ENCODE data around the gene ZIC1.

- TF ChIP-seq, protein P1, sequence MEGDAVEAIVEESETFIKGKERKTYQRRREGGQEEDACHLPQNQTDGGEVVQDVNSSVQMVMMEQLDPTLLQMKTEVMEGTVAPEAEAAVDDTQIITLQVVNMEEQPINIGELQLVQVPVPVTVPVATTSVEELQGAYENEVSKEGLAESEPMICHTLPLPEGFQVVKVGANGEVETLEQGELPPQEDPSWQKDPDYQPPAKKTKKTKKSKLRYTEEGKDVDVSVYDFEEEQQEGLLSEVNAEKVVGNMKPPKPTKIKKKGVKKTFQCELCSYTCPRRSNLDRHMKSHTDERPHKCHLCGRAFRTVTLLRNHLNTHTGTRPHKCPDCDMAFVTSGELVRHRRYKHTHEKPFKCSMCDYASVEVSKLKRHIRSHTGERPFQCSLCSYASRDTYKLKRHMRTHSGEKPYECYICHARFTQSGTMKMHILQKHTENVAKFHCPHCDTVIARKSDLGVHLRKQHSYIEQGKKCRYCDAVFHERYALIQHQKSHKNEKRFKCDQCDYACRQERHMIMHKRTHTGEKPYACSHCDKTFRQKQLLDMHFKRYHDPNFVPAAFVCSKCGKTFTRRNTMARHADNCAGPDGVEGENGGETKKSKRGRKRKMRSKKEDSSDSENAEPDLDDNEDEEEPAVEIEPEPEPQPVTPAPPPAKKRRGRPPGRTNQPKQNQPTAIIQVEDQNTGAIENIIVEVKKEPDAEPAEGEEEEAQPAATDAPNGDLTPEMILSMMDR (IDR thresholded peaks at IDR 0.05), result no peak
- TF ChIP-seq POLR2AphosphoS5 (IDR thresholded peaks at IDR 0.05), result no peak
- TF ChIP-seq POLR2A (IDR thresholded peaks at IDR 0.05), result no peak
Measured at GRCh38 chr3:147397155-147397874, 11.8 kb upstream of the ZIC1 start.
